Activated naive CD8-positive, alpha-beta T cell treated with anti-CD3 and anti-CD28 coated beads, Interleukin-2, amount 50 U/mL, for 24 hours (primary cell): ENCODE results near the gene CLN5.

Source experiments
- ATAC-seq: fragments of 150-1000 bp; cut with Tn5 transposase; one replicate; pipeline ENCODE4 v1.10.0; 2021
- DNase-seq: peaks from one replicate; pipeline ENCODE4 v3.0.0; 2021
- H3K27ac Mint-ChIP-seq: one replicate; pipeline ENCODE4 v1.8.0; 2021; ENCODE audit warnings: mild to moderate bottlenecking, mixed read lengths
- H3K27me3 Mint-ChIP-seq: one replicate; pipeline ENCODE4 v1.8.0; 2021; ENCODE audit warnings: mixed read lengths
- H3K36me3 Mint-ChIP-seq: one replicate; pipeline ENCODE4 v1.8.0; 2021; ENCODE audit warnings: low read depth, mixed read lengths
- H3K4me1 Mint-ChIP-seq: one replicate; pipeline ENCODE4 v1.8.0; 2021; ENCODE audit warnings: mixed read lengths
- H3K4me3 Mint-ChIP-seq: one replicate; pipeline ENCODE4 v1.8.0; 2021; ENCODE audit warnings: mild to moderate bottlenecking, moderate library complexity, mixed read lengths
- H3K9me3 Mint-ChIP-seq: one replicate; pipeline ENCODE4 v1.8.0; 2021; ENCODE audit warnings: mixed read lengths

The CLN5 gene

GRCh38 chr13:77048681-77049080, 56.8 kb downstream of the CLN5 start:
- Mint-ChIP-seq H3K4me3 (no peak overlapping the region), H3K9me3 (no peaks in the 10 kb centered on the region), H3K27me3 (no peaks in the 10 kb centered on the region), H3K4me1 (peaks cover 6% of the 10 kb centered on the region), H3K36me3 (peaks cover 52% of the 10 kb centered on the region), H3K27ac (peak overlapping the region; percentile 8)
- ATAC-seq (no peak), DNase-seq (no peak)

DNA sequence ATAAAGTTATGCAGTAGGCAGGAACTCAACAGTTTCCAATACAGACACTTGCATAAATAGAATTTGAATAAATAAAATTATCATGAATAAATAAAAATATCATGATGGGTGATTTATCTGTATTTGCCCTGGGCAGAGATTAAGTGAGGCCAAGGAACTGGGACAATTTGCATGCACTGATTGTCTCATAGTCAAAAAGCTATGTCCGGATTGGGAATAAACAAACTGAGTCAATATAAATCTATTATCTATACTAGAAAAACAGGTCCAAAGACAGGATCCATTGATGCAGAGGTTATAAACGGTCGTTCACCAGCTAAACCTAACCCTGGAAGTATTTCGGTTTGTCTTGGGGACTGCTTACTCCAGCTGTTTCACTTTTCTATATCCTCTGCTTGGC, 61.3 kb downstream of the CLN5 start:
- Mint-ChIP-seq H3K27ac (no peak overlapping the region), H3K9me3 (no peaks in the 10 kb centered on the region), H3K27me3 (no peaks in the 10 kb centered on the region), H3K4me3 (no peak overlapping the region), H3K4me1 (peaks cover 6% of the 10 kb centered on the region), H3K36me3 (peaks cover 56% of the 10 kb centered on the region)
- no peak for DNase-seq
- no peak for ATAC-seq
